Right lobe of liver (tissue), 6 donors: Measurements from ENCODE around the gene MRPL19. TPM values are rescaled to one million over a fixed set of nuclear protein-coding genes. Genes with fewer than 3 reads are reported as not detected.
A peak's percentile ranks its signal among the peaks of the same experiment; 100 is the strongest.
"Not testable (repeated sequence)": the region's sequence is repeated elsewhere in the genome, so short reads cannot be mapped to it uniquely, and the experiment has no call there.

Experiments used
- ATAC-seq, 4 donors: fragments of 200-7000 bp; cut with Tn5 transposase; one replicate each; pipeline ENCODE4 v1.9.1; 2020; ENCODE audit warnings: mild to moderate bottlenecking in 4 of 4, moderate library complexity in 4 of 4
- DNase-seq, 3 donors: peaks; one replicate each; pipeline ENCODE4 v3.0.0-alpha.2; 2020
- H3K27ac ChIP-seq, 3 donors: fragments of 200-600 bp; one replicate each; pipeline ENCODE4 v1.8.0; 2022
- H3K27me3 ChIP-seq, 2 donors: fragments of 200-600 bp; one replicate each; pipeline ENCODE4 v1.8.0; 2022
- H3K36me3 ChIP-seq, 4 donors: fragments of 200-600 bp; sonication (generic) in 1 of 4; one replicate each; pipeline versions ENCODE4 v1.5.1 to v1.8.0; 2017 to 2022; ENCODE audit warnings: control low read depth in 1 of 4
- H3K4me1 ChIP-seq, 4 donors: fragments of 200-600 bp; sonication (generic) in 1 of 4; one replicate each; pipeline versions ENCODE4 v1.5.1 to v1.8.0; 2017 to 2022; ENCODE audit warnings: control low read depth in 1 of 4
- H3K4me3 ChIP-seq, 3 donors: fragments of 200-600 bp; one replicate each; pipeline ENCODE4 v1.8.0; 2022
- H3K9me3 ChIP-seq, 4 donors: fragments of 200-600 bp; sonication (generic) in 1 of 4; one replicate each; pipeline versions ENCODE4 v1.5.1 to v1.8.0; 2017 to 2022; ENCODE audit warnings: control low read depth in 1 of 4
- CTCF ChIP-seq, 4 donors: fragments of 200-600 bp in 3 of 4; fragments of 450-650 bp in 1 of 4; IDR thresholded peaks; one replicate each; pipeline versions ENCODE4 v1.5.1 to v1.8.0; 2016 to 2022; ENCODE audit warnings: antibody characterized with exemption in 4 of 4, mild to moderate bottlenecking in 2 of 4
- POLR2A ChIP-seq: fragments of 450-650 bp; IDR thresholded peaks from one replicate; pipeline ENCODE4 v1.6.1; 2017; ENCODE audit warnings: antibody characterized with exemption, mild to moderate bottlenecking
- WGBS: methylation state at CpG from one replicate; pipeline ENCODE4 v1.1.6; 2018; ENCODE audit warnings: low coverage, low lambda C conversion rate; ENCODE audit not compliant: insufficient coverage; ENCODE audit errors: missing lambda C conversion rate; 5-methylcytosine and 5-hydroxymethylcytosine counted together
- intact Hi-C, 2 donors: fragments of 100-400 bp; cut with DNase I; formaldehyde crosslinking; loops; one replicate each; pipeline versions ENCODE4 v1.11.2 to v1.14.1; 2022
- total RNA-seq, 6 experiments: library from RNA; depleted of rRNA in 2 of 6; stranded (reverse); fragments of >200 nt in 2 of 6; fragmentation: NEBNext Ultra II Directional in 3 of 6; extraction: Animal tissue kit (Norgen Biotek cat#: 25700) in 3 of 6; gene quantifications; one replicate each; pipeline versions ENCODE4 v1.1.0 to v1.2.4, GENCODE V29; 2016 to 2023
- donor health status: DM: no; HTN: yes; CAD: no.
- donor health status: DM: no; HTN: no; CAD: no.
- donor health status: DM: no; HTN: no; CAD: no.
- donor health status: DM: no; HTN: yes; CAD: no.
- donor health status: DM: no; HTN: yes; CAD: no.

Gene MRPL19
- total RNA-seq, 6 experiments from 2014 or later: 41.4 to 50.2 (median 44.0) TPM

GRCh38 chr2:75710577-75711253 is 64.1 kb downstream of the MRPL19 start, which contains the start of gene GCFC2:
Gene GCFC2 (minus strand): TSS chr2:75710915. CDS start chr2:75710855, 60 bp downstream.
- Histone ChIP-seq H3K27ac (peak within 1 kb of the TSS; percentile 87 to 92 (median 89)), H3K4me1 (peaks cover 0 to 12% (median 2%) of the 10 kb centered on the region in 4 donors), H3K4me3 (peak within 1 kb of the TSS; percentile 68 to 75 (median 72)), H3K36me3 (peaks cover 0 to 5% (median 2%) of the 10 kb centered on the region in 4 donors), H3K27me3 (no peaks in the 10 kb centered on the region), H3K9me3 (no peaks in the 10 kb centered on the region)
- DNase-seq: peak; percentile 94 to 95 (median 94)
- TF ChIP-seq POLR2A (peak; percentile 89), CTCF (IDR thresholded peaks at IDR 0.05) (peak; percentile 32 to 58 (median 36))
- ATAC-seq: peak; percentile 94 to 98 (median 95)
- intact Hi-C loops: no loop called here
- 0% methylated on average over 10 of the region's 66 CpGs for WGBS

GRCh38 chr2:75711590-75711989 is 65.0 kb downstream of the MRPL19 start:
- H3K27ac ChIP-seq, H3K9me3 ChIP-seq, H3K4me3 ChIP-seq, ATAC-seq, H3K27me3 ChIP-seq, H3K36me3 ChIP-seq, intact Hi-C loops: not testable (repeated sequence)
- 100% methylated on average over 4 of the region's 31 CpGs for WGBS
- DNase-seq: peak in 1 of 3 donors; percentile 59
- H3K4me1 ChIP-seq: peaks cover 0 to 12% (median 2%) of the 10 kb centered on the region in 4 donors

GRCh38 chr2:75716406-75716805 is 69.8 kb downstream of the MRPL19 start:
- no peak for ATAC-seq
- intact Hi-C loops: no loop called here
- Histone ChIP-seq H3K4me1 (no peaks in the 10 kb centered on the region), H3K4me3 (no peak overlapping the region), H3K36me3 (no peaks in the 10 kb centered on the region), H3K27ac (no peak overlapping the region), H3K9me3 (no peaks in the 10 kb centered on the region), H3K27me3 (no peaks in the 10 kb centered on the region)
- peak in 2 of 4 donors; percentile 9 to 12 for TF ChIP-seq CTCF (IDR thresholded peaks at IDR 0.05)
- no peak for TF ChIP-seq POLR2A
- WGBS: 50% methylated on average over 3 of the region's 3 CpGs
- DNase-seq: no peak

GRCh38 chr2:75719616-75720015 is 73.0 kb downstream of the MRPL19 start:
- Histone ChIP-seq H3K36me3 (no peaks in the 10 kb centered on the region), H3K27me3 (no peaks in the 10 kb centered on the region), H3K27ac (no peak overlapping the region), H3K4me3 (no peak overlapping the region), H3K4me1 (no peaks in the 10 kb centered on the region), H3K9me3 (no peaks in the 10 kb centered on the region)
- no peak for ATAC-seq
- DNase-seq: no peak
- WGBS: 81% methylated on average over 1 of the region's 1 CpG
- TF ChIP-seq POLR2A (no peak), CTCF (IDR thresholded peaks at IDR 0.05) (no peak)
- intact Hi-C loops: no loop called here

GRCh38 chr2:75720525-75720924 is 73.9 kb downstream of the MRPL19 start:
- H3K9me3 ChIP-seq: no peaks in the 10 kb centered on the region
- no peak for ATAC-seq
- no peak overlapping the region for H3K27ac ChIP-seq
- 58% methylated on average over 1 of the region's 1 CpG for WGBS
- no peak overlapping the region for H3K4me3 ChIP-seq
- no peak for DNase-seq
- no peak for TF ChIP-seq POLR2A
- TF ChIP-seq CTCF (IDR thresholded peaks at IDR 0.05): no peak
- intact Hi-C loops: no loop called here
- no peaks in the 10 kb centered on the region for H3K36me3 ChIP-seq
- no peaks in the 10 kb centered on the region for H3K27me3 ChIP-seq
- H3K4me1 ChIP-seq: no peaks in the 10 kb centered on the region
